HG03103 (cell line): Measurements from ENCODE around the gene MRPS12.

ENCODE experiments used
- ATAC-seq: cut with Tn5 transposase; IDR thresholded peaks from one replicate; pipeline ENCODE4 v1.9.1; 2021; ENCODE audit warnings: low read depth; ENCODE audit not compliant: unreplicated experiment

Gene MRPS12

DNA sequence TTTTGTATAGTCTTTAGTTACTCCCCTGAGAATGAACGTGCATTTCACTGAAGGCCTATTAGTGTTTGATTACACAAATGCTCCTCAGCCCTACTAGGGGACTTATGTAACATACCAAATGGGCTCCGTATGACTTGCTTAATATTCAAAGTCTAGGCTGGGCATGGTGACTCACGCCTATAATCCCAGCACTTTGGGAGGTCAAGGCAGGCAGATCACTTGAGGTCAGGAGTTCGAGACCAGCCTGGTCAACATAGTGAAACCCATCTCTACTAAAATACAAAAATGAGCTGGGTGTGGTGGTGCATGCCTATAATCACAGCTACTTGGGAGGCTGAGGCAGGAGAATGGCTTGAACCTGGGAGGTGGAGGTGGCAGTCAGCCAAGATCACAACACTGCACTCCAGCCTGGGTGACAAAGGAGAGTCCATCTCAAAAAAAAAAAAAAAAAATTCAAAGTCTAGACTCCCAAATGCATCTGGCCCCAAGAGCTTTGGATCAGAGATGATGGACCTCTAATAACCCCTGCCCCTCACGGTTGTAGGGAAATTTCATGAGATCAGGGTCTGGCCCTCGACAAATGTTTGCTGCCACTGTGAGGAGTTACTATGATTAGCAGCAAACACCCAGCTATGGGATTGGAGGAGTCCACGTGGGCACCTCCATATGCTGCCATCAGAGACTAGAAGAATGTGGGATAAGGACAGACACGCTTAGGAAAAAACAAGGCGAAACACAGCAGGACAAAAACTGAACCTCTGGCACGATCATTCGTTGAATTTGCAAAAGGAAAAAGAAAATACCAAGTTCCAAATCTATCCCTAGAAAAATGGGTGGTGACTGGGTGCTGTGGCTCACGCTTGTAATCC is 40.2 kb downstream of the MRPS12 start:
- ATAC-seq = no peak

DNA sequence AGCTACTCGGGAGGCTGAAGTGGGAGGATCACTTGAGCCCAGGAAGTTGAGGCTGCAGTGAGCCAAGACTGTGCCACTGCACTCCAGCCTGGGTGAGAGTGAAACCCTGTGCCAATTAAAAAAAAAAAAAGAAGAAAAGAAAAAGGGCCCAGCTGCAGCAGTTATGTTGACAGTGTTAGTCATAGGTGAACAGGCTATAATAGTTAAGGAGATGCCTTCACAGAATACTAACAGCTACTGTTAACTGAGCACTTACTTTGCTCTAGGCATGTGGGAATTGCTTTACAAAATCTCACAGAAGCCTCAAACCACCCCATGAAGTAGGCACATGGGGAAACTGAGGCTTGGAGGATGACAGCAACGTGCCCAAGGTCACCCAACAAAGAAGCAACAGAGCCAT is 40.9 kb downstream of the MRPS12 start:
- ATAC-seq = no peak

DNA sequence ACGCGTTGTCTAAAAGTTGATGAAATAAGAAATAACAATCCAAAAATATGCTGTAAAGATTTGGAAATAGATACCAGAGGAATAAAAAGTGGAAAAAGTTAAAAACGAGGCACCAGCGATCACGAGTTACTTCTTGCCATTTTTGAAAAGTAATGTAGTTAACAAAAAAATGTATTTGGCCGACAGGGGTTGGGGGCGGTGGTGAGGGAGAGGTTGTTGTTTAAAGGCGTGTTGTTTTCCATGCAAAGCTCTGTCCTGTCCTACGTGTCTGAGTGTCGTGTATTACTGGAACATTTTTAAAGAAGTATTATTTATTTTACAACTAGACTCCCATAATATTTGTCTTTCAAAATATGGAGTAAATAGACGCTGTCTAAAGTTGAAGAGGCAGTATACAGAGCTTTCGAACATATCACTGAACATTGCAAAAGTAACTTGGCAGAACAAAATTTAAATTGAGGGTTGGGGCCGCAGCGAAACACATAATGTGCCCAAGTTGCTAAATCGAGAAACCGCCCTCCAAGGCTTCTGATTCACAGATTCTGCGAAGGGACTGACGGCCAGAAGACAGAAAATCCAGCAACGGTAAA is 44.0 kb downstream of the MRPS12 start:
- ATAC-seq = no peak

DNA sequence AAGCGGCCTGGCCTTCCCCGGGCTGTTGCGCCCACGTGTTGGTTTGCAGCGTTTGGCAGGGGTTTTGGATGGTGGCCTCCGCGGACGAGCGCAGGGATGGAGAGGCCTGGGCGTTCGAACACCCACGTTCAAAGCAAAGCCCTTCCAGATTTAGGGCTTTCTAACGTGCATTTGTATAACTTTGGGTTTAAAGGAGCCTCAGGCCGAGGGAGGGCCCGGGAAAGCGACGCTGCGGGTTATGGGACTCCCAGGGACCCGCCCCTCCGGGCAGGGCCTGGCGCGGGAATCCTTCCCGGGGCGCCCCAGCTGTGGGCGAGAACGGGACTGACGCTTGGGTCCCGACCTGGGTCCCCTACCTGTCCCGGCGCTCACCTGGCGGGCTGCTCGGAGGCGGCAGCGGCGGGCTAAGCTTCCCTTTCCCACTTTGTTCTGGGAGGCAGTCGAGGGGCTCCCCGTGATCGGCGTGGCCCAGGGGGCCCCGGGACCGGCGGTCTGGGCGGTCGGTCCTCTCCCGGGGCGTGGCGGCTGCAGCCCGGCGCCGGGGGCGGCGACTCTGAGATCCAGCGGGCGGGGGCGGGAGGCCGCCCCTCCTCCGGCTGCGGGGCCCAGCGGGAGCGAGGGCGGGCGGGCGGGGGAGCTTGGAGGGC is 44.6 kb downstream of the MRPS12 start, which contains the start of gene FBXO17:
TSS of gene FBXO17 (minus strand) at position 529 of the 647 bp plus-strand sequence. CDS start 25,423 bp downstream, outside the sequence.
- ATAC-seq = no peak

DNA sequence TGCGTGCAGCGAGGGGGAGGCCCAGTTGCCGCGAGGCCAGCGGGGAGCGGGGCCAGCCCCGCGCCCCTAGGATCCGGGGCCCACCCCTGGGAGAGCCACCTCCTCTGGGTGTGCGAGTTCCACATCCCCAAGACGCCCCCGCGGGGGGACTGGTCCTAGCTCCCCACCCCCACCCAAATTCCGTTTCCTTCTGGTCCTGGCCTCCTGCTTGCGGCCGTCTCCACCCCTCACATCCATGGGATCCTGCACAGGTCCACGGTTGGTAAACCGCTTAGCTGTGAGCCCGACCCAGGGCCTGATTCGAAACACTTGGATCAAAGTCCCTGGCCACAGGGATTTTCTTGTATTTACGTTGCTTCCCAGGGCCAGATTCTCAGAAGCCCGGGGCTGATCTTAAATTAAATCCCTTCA is 45.1 kb downstream of the MRPS12 start:
- no peak for ATAC-seq

DNA sequence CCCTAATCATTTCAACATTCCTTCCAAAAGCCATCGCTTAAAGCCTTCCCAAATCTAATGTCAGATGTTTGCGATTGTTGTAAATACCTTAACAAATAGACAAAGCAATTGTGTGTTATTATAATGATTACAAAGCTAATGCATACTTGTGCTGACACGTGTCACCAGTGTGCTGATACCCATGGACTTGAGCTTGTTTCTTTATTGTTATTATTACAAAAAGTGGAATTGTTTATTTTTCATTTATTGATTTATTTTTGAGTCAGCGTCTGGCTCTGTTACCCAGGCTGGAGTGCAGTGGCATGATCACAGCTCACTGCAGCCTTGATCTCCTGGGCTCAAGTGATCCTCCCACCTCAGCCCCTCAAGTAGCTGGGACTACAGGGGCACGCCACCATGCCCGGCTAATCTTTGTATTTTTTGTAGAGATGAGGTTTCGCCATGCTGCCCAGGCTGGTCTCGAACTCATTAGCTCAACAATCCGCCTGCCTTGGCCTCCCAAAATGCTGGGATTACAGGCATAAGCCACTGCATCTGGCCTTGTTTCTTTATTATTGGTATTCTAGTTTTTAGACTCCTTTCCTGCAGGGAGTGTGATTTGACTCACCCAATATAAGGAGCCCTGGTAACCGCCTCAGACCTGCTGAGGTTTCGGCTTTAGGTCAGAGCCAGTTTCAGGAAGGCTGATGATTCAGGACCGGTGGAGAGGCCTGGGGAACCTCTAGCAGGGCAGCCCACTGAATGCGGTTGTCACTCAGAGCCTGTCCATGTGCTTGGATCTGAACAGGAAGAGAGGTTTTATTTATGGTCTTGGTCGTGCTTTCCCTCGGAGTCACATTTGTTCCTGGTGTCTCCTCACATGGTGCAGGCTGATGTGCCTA is 46.9 kb downstream of the MRPS12 start:
- ATAC-seq = peak; percentile 61

DNA sequence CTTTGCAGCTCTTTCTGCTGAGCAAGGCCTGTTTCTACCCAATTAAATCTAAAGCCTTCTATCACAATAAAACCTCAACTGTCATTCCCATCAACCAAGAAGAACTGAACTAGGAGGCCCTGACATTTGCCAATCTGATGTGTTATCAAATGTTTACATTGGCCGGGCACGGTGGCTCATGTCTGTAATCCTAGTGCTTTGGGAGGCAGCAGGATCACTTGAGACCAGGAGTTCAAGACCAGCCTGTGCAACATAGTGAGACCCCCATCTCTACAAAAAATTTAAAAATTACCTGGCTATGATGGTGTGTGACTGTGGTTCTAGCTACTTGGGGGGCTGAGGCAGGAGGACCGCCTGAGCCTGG is 47.6 kb downstream of the MRPS12 start:
- ATAC-seq = no peak

DNA sequence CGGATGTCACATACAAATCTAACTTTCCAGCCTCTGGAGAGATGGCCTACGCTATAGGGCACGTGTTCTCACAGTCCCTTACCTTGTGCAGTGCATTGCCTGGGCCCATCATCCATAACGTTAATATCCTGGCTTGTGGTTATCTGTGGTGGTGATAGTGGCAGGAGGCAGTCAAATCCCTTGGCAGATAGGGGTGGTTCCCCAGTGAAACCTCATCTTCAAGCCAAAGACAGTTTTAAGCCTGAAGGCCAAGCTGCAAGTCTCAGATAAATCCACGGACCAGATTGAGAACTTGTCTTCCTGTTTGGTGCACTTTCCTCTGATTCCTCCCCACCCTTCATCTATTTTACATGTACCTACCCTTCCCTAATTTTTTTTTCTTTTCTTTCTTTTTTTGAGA is 49.1 kb downstream of the MRPS12 start:
- ATAC-seq = no peak

DNA sequence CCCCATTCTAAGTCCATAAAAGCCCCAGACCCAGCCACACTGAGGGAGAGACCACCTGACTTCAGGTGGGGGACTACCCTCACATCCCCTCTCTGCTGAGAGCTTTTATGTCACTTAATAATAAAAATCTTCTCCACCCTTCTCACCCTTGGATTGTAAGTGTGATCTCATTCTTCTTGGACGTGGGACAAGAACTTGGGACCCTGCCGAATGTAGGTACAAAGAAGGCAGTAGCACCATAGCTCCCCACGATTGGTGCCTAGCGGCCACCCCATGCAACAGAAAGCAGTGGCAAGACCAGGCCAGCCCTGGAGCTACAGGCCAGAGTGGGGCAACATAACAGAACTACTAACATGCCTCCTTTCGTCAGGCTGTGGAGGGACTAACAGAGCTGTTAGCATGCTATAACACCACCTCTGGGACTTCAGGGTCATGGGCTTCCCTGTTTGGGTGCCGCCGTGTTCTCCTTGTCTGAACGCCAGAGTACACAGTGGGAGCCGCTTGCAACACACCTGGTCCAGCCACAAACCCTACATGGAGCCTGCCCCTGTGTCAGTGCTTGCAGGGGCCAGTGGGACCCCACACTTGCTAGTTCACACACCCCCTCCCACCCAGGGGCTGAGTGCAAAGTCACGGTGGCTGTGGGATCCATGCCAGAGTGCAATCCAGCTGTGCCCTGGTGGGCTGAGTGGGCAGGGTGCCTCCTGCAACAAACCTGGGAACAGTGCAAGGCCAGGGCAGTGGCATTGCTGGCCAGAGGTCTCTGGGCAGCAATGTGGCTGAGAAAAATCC is 50.0 kb downstream of the MRPS12 start:
- ATAC-seq = no peak
